ENCODE data around the gene LY9.
A peak's percentile ranks its signal among the peaks of the same experiment; 100 is the strongest.

Gene LY9

GRCh38 chr1:160835751-160836150 lies 39.8 kb downstream of the LY9 start:
- DNase-seq (ENCODE audit: low read depth in 4 of 4, low spot score in 1 of 4), result no peak

GRCh38 chr1:160836561-160836960 lies 40.6 kb downstream of the LY9 start:
- DNase-seq (ENCODE audit: low read depth in 4 of 4, low spot score in 1 of 4), result no peak

- no peak for DNase-seq (ENCODE audit: low read depth in 4 of 4, low spot score in 1 of 4)
Measured at GRCh38 chr1:160836981-160837557, 41.1 kb downstream of the LY9 start.

GRCh38 chr1:160837558-160838205 lies 41.7 kb downstream of the LY9 start:
- peak; percentile 24 to 65 (median 37) for DNase-seq (ENCODE audit: low read depth in 4 of 4, low spot score in 1 of 4)

- DNase-seq (ENCODE audit: low read depth in 4 of 4, low spot score in 1 of 4), result no peak
Measured at GRCh38 chr1:160838888-160839287, 42.9 kb downstream of the LY9 start.

DNA sequence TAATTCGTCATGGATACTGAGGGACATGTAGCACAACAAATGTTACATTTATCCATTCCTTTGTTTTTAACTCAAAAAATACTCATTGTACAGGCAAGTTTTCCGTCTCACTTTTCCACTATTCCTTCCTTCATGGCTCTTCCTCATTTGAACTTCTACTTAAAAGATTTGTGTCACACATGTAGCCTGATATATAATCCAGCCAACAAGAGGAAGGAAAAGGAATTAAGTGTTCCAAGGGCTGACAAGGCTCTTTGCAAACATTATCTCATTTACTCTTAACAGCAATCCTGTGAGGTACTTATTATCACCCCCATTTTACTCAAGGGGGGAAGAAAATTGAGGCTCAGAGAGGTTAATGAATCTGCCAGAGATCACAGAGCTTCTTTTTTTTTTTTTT lies 43.8 kb downstream of the LY9 start:
- no peak for DNase-seq (ENCODE audit: low read depth in 4 of 4, low spot score in 1 of 4)

DNA sequence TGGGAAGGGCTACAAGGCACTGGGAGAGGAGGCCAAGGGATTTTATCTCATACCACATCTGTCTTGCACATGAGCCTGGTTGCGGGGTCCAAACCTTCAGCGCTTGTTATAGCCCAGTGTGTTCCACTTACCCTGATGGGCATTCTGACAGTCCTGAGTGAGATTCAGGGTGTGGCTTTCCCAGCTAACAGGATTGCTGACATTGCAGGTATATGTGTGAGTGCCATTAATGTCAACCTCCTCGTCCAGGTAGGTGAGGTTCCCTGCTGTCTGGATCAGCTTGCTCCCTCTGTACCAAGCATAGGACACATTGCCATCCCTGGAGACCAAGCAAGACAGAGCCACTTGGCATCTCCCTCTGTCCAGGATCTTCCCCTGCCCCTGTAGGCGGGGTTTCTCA lies 45.1 kb downstream of the LY9 start:
- DNase-seq (ENCODE audit: low read depth in 4 of 4, low spot score in 1 of 4), result no peak

- DNase-seq (ENCODE audit: low read depth in 4 of 4, low spot score in 1 of 4), result no peak
Measured at GRCh38 chr1:160844447-160845232, 48.7 kb downstream of the LY9 start.

- DNase-seq (ENCODE audit: low read depth in 4 of 4, low spot score in 1 of 4), result no peak
Measured at GRCh38 chr1:160846281-160846680, 50.3 kb downstream of the LY9 start.

- DNase-seq (ENCODE audit: low read depth in 4 of 4, low spot score in 1 of 4), result no peak
Measured at GRCh38 chr1:160850541-160850940, 54.6 kb downstream of the LY9 start.

DNA sequence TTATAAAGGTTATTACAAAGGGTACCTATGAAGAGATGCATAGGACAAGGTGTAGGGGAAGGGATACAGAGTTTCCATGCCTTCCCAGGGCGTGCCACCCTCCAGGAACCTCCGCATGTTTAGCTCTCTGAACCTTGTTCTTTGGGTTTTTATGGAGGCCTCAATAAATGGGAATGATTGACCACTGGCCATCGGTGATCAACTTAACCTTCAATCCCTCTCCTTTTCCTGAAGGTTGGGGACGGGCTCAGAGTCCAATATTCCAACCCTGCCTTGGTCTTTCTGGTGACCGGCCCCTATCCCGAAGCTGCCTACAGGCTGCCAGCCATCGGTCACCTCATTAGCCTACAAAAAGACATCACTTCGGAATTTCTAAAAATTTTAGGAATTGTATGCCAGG lies 55.0 kb downstream of the LY9 start:
- no peak for DNase-seq (ENCODE audit: low read depth in 4 of 4, low spot score in 1 of 4)

- DNase-seq (ENCODE audit: low read depth in 4 of 4, low spot score in 1 of 4), result no peak
Measured at GRCh38 chr1:160853014-160853413, 57.0 kb downstream of the LY9 start.

GRCh38 chr1:160853754-160854153 lies 57.8 kb downstream of the LY9 start:
- DNase-seq (ENCODE audit: low read depth in 4 of 4, low spot score in 1 of 4), result no peak

DNA sequence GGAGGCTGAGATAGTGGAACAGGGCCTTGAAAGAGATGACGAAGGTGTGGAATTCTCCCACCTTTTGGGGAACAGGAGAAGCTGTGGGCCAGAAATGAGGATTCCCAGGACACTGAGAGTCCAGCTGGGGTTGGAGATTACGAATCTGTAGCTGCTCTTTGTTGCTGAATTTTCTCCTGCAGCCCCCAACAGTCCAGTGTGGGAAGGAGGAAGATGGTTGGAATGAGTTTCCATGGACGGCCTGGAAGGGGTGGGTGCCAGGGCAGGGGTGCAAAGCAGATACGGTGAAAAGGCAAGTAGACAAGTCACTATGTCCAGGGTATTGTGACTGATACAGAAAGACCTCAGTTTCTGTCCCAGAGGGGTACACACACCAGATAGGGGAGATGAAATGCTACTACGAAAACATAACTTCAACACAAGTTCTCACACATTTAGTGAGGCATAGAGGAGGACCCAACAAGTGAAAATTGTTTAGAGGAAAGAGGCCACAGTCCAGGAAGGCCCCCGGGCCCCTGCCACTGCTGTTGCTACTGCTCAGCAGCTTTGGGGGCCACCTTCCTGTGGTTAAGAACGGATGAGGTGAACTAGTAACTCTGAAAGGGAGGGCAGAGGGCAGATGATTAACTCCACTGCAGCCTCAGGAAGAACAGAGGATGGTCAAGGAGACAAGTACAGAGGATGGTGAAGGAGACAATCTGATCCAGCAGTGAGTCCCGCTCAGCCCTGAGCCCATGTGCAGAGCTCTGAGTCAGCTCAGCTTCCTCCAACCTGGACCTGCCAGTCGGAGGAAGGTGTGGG lies 59.4 kb downstream of the LY9 start:
- DNase-seq (ENCODE audit: low read depth in 4 of 4, low spot score in 1 of 4), result no peak

DNA sequence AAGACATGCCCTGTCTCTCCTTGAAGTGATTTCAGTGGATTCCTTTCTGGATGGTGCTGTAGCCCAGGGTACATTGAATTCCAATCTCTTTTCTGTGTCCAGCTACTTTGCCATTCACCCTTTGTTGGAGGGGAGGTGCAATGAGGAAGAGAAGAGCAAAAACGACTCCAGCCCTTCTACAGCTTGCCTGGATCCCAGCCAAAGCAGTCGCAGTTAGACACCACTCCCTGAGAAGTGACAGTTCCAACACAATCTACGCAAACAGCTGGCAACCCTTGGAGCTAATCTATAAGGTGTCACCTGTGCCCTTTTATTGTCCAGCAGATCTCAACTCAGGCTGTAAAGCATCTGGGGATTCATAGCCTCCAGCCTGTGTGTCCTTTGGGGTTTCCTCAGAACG lies 62.1 kb downstream of the LY9 start:
- no peak for DNase-seq (ENCODE audit: low read depth in 4 of 4, low spot score in 1 of 4)

- no peak for DNase-seq (ENCODE audit: low read depth in 4 of 4, low spot score in 1 of 4)
Measured at GRCh38 chr1:160858507-160858906, 62.5 kb downstream of the LY9 start.

DNA sequence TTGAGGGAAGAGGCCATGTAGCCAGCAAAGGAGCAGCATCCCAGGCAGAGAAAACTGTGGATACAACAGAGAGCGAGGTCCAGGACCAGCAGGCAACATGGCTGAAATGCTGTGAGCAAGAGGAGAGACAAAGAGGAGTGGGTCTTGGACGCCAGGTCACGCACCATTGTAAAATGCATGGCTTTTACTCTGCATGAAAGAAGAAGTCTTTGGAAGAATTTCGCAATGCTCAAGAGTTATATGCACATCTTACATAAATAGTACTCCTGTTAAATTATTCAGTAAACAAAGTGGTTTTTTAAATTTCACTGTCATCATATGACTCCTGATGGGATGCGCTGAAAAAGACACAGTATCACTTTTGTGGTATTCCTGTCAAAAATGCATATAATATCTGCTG lies 63.2 kb downstream of the LY9 start:
- DNase-seq (ENCODE audit: low read depth in 4 of 4, low spot score in 1 of 4), result no peak

DNA sequence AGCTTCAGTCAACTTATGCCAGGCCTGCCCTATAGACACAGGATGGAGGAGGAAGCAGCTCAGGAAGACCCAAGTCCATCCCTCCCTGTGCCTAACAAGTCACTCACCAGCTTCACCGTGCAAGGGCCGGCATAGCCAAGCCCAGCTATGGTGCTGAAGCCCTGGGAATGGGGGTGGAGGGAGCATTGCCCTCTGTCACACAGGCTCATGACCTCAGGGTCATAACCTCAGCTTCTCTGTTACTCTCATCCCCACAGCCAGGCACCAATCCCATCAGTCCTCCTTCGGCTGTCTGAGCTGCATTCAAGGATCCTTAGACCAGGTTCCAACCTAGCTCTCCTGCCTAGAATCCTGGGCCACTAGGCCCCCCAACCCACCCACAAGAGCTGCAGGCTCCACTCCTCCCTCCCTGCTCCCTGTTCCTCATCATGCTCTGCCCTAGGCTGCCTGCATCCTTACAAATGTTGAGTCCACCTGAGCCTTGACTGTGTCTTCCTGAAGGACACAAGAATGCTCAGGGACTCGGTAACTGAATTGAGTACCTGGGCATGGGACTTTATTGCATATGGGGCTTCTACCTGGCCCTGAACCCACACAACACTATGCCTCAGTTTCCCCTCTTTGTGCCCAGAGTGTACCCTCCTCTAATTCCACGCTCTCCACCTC lies 65.0 kb downstream of the LY9 start:
- no peak for DNase-seq (ENCODE audit: low read depth in 4 of 4, low spot score in 1 of 4)

DNA sequence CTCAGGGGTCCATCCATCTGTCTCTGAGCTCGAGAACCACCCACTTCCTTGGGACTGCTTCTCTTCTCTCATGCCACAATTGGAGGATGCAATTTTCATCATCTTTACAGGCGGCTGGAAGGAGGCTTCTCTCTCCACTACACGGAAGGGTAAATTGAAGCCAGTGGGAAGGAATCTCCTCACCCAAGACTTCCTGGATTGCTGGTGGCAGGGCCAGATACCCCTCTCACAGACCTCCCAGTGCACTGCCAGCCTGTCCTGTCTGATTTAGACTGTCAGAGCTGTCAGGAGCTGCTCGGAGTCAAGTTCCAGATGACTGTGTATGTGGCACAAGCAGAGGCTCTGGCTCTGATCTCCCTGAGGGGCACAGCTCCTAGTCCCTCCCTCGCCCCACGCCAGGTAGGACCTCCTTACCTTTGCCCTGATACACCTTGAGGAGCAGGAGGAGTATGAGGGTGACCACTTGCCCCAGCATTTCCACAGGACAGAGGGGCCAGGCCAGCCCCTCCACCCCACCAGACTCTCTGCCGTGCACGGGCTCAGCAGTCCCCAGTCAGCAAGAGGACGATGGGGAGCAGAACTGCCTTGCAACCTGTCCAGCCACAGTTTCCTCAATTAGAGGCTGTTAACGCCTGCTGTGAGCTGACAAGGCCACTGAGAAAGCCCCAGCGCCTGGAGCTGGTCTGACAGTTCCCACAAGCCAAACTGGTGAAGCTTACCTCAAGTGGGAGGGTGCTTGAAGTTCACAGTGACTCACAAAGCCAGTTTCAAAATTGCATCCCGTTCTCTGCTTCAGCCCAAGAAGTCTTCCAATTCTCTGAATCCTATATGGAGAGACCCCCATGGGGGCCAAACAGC lies 66.5 kb downstream of the LY9 start, which contains the start of gene CD244:
Gene CD244, minus strand, starts transcription at position 685 of the 858 bp plus-strand sequence. Its CDS starts 210 bp downstream, at position 475.
- DNase-seq (ENCODE audit: low read depth in 4 of 4, low spot score in 1 of 4), result peak in 2 of 4 experiments; percentile 15 to 29

Data from stimulated activated CD4-positive, alpha-beta T cell treated with anti-CD3 and anti-CD28 coated beads, Interleukin-1b, Interleukin-23, amount 100 ng/mL, for 24 hours (primary cell).